HTR-8/SVneo (cell line): Measurements from ENCODE around the gene SEC24D.

Source experiments
- DNase-seq: peaks from one replicate; pipeline ENCODE4 v3.0.0; 2011; ENCODE audit warnings: low spot score, mixed read lengths; ENCODE audit not compliant: insufficient read length
- FAIRE-seq: peaks from 2 replicates; lab custom pipeline; 2011; peaks lifted over from hg19 to GRCh38; lab: Jason Lieb, UNC

Gene SEC24D

GRCh38 chr4:118845552-118846050 is 9.7 kb upstream of the SEC24D start:
- no peak for FAIRE-seq

DNA sequence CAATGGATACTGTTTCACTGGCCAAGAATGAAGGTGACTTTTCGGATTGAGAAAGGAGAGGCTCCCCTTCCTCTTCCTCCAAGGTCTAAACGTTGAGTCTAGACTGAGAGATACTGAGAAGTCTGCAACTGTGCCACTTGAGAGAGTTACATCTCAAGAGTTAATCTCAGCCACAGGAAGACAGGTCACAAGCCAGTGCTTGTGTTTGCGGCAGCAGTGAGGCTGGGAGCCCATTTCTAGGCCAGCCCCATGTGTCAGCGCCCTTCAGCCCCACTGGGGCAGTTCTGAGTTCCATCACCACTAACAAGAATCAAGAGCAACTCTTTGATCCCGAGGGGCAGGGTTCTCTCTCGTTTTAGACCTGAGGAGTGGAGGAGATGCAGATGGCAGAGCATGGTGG is 7.3 kb upstream of the SEC24D start:
- no peak for FAIRE-seq
- no peak for DNase-seq

More at GRCh38 chr4:118845552-118846050, 9.7 kb upstream of the SEC24D start:
- no peak for DNase-seq

DNA sequence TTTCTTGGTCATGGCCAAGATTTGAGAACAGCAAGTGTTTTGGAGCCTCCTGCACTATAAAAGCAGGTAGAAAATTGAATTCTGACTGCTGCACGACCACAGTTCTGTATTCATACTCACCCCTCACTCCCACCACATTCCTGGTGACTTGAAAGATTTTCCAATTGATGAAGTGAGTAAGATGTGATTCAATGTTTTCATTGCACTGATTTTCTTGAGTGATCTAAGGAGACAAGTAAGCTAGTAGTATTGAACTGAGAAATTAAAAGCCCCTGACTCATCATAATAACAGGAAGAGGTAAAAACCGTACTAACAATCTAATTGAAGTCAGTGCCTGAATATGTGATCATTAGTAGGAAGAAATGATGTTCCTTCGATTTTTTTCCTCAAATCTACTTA is 6.1 kb upstream of the SEC24D start:
- peak; percentile 14 for DNase-seq
- no peak for FAIRE-seq

DNA sequence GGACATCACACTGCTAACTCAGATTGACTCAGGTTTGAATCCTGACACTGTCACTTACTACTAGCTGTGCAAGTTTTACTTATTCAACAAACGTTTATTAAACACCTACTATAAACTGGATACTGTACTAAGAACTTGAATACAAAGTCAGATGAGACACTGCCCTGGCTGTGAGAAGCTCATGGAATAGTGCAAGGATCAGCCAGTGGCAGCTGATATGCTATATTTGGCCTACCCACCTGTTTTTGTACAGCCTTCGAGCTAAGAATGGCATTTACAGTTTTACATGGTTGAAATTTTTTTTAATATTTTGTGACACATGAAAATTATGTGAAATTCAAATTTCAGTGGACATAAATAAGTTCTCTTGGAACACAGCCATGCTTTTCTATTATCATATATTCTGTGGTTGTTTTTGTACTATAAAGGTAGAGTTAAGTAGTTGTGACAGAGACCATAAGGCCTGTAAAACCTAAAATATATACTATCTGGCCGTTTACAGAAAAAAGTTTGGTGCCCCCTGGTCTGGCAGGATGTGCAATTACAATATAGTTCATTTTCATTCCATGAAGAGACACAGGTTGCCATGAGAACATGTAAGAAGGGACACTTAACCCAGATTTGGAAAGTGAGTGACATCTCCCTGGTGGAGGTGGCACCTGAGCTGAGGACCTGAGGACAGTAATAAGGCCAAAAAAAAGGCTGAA is 3.4 kb upstream of the SEC24D start:
- no peak for FAIRE-seq
- DNase-seq, result no peak

DNA sequence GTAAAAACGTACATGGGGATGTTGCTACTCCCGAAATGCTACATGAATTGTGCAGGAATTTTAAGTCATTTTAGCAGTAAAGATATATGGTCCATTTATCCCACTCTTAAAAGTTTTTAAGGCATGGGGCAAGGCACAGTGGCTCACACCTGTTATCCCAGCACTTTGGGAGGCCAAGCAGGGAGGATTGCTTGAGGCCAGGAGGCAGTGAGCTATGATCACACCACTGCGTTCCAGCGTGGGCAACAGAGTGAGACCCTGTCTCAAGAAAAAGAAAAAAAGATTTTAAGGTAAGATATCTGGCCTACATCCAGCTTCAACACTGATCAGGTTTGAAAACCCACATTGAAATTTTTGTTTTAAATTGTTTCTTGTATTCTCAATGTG is 1.2 kb upstream of the SEC24D start:
- FAIRE-seq, result no peak
- no peak for DNase-seq

- FAIRE-seq, result no peak
- no peak for DNase-seq
These were observed 585 bp upstream of the SEC24D start for GRCh38 chr4:118836301-118837120.

DNA sequence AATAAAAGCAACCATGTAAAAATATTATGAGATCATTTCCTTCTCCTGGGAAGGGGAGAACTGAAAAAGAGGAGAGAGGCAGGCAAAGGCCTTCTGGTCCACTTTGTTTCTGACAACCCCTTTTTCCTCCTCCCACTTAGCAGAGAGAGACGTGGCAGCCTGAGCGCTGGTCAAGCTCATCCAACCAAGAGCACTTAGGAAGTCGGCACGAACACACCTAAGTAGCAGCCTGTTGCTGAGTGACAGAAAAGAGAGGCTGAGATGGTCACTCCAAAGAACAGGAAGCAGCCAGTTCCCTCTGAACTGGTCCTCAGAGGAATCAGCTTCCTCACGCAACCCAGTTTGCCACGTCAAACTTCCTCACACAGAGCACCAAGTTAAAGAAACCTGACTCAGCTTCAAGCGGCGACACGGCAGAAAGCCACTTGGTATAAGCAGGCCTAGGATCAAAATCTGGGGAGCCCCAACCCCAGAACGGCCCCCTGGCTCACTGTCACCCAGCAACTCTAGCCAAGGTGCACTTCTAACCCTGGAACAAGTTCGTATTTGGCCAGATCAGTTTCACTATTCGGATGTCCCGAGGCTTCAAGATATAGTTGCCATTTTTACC is 861 bp downstream of the SEC24D start:
- DNase-seq (no peak), FAIRE-seq (no peak)

DNA sequence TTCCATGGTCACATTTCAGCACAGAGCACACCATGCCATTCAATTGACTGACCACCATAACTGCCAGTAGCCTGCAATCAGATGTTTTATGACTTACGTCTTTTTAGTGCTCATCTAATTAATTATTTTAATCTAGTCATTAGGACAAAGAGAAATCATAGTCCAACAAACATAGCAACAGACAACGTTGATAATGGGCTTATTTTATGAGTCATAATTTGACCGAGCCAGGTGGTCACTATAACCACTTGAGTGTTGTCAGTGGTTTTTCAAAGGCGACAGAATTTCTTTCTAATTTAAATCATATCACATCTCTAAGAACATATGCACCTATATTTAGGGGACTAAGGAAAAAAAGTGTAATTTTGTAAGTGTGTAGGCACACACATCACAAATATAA is 1.9 kb downstream of the SEC24D start:
- DNase-seq, result no peak
- FAIRE-seq, result no peak

DNA sequence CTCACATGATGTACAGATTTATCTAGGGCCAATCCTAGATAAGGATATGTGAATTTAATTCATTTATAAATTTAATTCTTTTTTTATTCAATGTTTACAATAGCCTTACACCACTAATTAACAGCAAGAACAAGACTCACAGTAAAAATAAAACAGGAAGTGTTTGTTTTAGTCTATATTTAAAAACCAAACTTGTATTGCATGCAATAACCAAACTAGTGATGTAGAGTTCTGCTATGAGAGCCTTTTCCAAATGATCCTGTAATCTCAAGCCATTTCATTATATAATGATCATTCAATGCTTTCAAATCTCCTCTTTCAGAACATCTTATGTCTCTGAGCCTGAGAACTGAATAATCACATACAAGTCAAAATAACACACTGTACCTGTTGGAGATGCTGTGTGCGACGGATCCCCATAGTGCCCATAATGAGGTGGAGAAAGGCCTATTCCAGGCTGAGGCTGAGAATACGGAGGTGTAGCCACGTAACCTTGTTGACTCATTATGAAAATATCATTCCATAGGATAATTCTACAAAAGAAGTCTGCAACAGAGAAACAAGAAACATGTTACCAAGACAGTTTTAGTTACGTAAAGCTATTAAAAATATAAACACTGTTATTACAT is 2.6 kb downstream of the SEC24D start:
- DNase-seq (no peak), FAIRE-seq (no peak)

DNA sequence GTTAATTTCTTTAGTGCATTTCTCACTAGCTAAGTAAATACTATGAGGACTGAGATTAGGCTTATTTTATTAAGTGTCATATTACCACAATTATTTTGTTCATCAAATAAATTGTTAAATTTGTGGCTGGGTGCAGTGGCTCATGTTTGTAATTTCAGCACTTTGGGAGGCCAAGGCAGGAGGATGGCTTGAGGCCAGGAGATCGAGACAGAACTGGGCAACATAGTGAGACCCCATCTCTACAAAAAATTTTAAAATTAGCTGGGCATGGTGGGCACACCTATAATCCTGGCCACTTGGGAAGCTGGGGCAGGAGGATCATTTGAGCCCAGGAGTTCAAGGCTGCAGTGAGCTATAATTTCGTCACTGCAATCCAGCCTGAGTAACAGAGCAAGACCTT is 6.8 kb downstream of the SEC24D start:
- FAIRE-seq, result no peak

GRCh38 chr4:118826723-118827444 is 9.0 kb downstream of the SEC24D start:
- FAIRE-seq (no peak), DNase-seq (no peak)

More for the DNA sequence above, 6.8 kb downstream of the SEC24D start:
- DNase-seq, result no peak

GRCh38 chr4:118825799-118826198 is 10.1 kb downstream of the SEC24D start:
- FAIRE-seq (no peak), DNase-seq (no peak)

DNA sequence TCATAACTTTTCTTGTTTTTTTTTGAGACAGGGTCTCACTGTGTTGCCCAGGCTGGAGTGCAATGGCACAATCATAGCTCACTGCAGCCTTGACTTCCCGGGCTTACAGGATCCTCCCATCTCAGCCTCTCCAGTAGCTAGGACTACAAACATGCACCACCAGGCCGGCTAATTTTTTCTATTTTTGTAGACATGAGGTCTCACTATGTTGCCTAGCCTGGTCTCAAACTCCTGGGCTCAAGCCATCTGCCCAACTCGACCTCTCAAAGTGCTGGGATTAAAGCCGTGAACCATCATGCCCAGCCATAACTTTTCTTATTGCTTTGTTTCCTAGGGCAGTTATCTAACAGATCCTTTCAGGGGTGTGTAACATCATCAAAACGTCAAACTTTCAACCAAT is 11.8 kb downstream of the SEC24D start:
- FAIRE-seq, result no peak
- no peak for DNase-seq

GRCh38 chr4:118823471-118823870 is 12.5 kb downstream of the SEC24D start:
- no peak for DNase-seq
- no peak for FAIRE-seq

DNA sequence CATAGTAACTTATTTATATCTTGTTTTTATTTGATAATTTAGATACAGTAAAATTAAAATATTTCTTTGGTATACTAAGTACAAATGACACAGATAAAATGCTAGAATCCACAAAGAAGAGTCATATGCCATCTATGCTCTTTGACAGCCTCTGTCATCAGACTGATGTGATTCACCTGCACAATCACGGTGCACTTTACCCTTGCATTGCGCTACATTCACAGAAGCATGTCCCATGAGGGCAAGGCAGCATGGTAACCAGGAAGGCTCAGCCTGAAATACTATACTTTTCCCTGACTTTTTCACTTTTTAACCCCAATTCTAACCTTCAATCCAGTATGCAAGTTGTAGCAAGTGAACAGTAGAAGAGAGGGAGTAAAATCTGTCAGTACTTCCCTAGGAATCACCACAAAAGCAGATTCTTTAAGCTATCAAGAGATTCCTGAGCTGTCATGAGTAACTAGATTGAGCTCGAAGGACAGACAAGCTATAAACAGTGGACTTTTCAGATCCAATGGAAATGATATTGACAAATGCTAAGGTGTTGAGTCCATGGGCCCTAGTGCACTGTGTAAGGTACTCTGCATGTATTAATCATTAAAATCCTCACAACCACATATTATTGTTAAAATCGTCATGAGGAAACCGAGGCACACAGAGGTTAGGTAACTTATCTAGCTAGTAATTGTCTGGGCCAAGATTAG is 14.2 kb downstream of the SEC24D start:
- DNase-seq, result no peak
- FAIRE-seq, result no peak

- FAIRE-seq (no peak), DNase-seq (no peak)
These were observed 18.6 kb downstream of the SEC24D start for GRCh38 chr4:118817178-118817930.

DNA sequence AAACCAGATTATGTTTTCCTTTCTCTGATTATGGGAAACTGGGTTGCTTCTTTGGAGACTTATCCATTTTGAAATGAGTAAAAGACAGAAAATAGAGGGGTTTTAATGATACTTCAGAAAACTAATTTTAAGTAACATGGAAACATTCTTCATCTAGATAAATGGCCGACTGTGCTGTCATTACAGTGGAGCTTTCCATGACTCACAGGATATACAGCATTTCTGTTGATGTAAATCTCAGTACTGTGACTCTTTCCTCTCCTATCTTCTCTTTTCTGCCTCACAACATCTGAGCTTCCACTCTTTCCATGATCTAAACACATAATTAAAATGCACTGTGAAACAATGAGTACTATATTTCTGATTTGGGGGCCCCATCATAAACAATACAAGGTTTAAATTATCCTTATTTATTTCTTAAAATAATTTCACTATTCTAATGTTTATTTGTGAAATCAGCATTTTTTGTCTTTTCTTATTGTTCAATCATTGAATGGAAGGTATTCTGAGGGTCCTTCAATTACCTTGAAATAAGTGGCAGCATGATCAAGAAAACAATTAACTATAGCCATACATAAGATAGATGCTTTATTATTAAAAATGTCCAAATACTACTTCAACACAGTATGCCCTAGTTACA is 19.3 kb downstream of the SEC24D start:
- FAIRE-seq, result no peak
- DNase-seq, result no peak

GRCh38 chr4:118814891-118815290 is 21.0 kb downstream of the SEC24D start:
- FAIRE-seq (no peak), DNase-seq (no peak)
